SIG-M5 treated with dmso at 0.1 percent for 504 hours (cell line): ENCODE results near the gene GANAB.
A peak's percentile ranks its signal among the peaks of the same experiment; 100 is the strongest.
"Not testable (repeated sequence)": the region's sequence is repeated elsewhere in the genome, so short reads cannot be mapped to it uniquely, and the experiment has no call there.

ENCODE experiments used
- DNase-seq: peaks from one replicate; lab custom pipeline; 2025; ENCODE audit not compliant: unreplicated experiment; lab: John Stamatoyannopoulos, UW

Gene GANAB

GRCh38 chr11:62645946-62646824, at the start of gene GANAB:
Gene GANAB, minus strand, starts transcription at chr11:62646613. Its CDS starts 14 bp downstream, at chr11:62646599.
- DNase-seq, result peak; percentile 97

DNA sequence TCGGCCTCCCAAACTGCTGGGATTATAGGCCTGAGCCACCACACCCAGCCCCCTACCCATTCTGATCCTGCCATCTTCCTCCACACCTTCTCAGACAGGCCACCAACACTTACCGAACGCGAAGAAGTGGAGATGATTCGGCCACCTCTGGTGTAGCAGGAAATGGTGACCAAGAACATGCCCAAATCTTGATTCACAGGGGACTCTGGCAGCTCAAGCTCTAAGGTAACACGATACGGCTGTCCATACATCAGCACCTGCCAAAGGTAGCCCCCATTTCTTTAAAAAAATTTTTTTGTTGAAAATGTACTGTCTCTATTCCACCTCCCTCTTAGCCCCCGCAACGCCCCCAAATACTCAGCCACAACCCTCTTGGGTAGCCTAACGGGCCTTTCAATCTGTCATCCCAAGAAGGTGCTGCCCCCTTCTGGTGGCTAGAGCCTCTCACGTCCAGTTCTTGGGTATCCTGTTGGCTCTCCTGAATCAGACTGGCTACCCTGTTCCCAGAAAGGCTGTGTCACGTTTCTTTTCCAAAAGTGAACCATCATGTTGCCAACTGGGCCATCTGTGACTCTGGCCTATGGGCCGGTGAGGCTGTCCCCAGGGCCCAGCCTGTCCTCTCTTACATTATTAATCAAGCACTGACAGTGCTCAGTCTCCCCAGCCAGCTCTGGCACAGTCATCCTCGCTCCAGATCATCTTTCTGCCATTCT, 48.2 kb upstream of the GANAB start:
- peak; percentile 68 for DNase-seq

GRCh38 chr11:62693624-62694023, 47.2 kb upstream of the GANAB start:
- not testable (repeated sequence) for DNase-seq

DNA sequence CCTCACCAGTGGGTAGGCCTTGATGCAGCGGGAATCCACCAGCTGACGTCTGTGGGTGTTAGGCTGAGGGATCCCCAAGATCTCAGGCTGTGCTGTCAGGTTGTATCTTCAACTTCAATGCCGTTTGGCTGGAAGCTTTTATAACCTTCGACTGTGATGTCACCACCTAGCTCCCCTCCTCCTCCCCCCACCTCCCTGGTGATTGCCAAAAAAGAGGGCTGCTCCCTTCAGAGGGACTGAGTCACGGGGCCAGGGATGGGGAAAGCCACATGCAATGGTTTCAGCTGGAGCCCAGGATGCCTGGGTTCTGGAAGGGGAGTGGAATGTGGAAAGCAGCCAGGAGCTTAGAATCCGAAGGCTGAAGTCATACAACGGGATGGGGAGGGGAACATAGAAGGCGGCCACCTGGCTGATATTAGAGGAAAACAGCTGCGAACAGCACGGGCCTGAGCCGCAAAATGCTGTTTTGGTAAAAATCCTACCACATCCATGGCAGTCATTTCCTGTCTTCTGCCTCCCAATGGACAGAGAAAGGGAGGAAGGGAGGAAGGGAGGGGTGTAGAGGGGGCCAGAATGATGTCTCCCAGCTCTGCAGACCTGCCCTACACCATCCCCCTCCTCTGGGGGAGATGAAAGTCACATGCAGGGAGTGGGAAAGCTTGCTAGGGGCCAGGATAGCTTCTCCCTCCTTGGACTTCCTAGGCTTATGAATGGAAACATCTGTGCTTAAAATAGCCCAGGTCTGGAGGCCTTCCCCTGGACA, 43.2 kb upstream of the GANAB start, which contains the start of gene LRRN4CL:
Gene LRRN4CL (minus strand): TSS at position 110 of the 763 bp plus-strand sequence. CDS start 1,022 bp downstream, outside the sequence.
- no peak for DNase-seq

- DNase-seq, result no peak
Measured at GRCh38 chr11:62688491-62688890, 42.1 kb upstream of the GANAB start.

GRCh38 chr11:62687508-62688396, 41.3 kb upstream of the GANAB start:
- no peak for DNase-seq

GRCh38 chr11:62682518-62682917, 36.1 kb upstream of the GANAB start:
- DNase-seq, result no peak

GRCh38 chr11:62680825-62681240, 34.4 kb upstream of the GANAB start:
- DNase-seq, result peak; percentile 71

DNA sequence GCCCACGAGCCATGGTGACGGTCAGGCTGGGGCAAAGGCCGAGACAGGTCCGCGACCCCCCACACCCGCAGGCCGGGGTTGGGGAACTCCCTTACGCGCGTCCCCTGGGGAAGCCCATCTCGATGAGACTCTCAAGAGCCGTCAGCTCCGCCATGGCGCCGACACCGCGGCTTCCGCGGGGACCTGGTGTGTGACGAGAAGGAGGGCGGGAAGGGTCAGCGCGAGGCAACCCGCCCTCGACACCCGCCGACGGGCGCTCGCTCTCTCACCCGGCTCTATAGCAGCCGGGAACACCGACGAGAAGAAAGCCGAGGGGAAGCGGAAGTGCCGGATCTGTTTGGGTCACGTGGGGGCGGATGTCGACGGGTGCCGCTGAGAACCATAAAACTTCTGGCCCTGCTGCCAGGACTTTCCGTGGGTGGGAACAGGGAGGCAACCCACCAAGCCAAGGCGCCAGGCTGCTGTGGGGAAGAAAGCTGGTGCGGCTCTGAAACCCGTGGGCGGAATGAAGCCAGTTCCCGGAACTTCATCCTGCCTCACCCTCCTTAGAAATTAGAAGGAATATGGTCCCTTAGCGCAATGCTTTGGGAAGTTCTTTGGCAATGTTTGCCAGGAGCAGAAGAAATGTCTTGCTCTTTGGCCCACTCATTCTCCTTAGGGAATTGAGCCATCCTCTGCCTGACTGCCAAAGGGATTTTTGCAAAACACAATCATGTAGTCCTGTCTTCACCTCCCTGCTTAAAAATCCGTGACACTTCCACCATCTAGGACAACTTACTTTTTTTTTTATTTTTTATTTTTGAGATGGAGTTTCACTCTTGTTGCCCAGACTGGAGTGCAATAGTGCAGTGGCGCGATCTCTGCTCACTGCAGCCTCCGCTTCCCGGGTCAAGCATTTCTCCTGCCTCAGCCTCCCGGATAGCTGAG, 32.6 kb upstream of the GANAB start, which contains the start of gene UBXN1:
Gene UBXN1 (minus strand): TSS at position 304 of the 927 bp plus-strand sequence. CDS start 150 bp downstream, at position 154.
- peak; percentile 89 for DNase-seq

- DNase-seq, result no peak
Measured at GRCh38 chr11:62678433-62678769, 32.0 kb upstream of the GANAB start.

- DNase-seq, result no peak
Measured at GRCh38 chr11:62677714-62678113, 31.3 kb upstream of the GANAB start.

DNA sequence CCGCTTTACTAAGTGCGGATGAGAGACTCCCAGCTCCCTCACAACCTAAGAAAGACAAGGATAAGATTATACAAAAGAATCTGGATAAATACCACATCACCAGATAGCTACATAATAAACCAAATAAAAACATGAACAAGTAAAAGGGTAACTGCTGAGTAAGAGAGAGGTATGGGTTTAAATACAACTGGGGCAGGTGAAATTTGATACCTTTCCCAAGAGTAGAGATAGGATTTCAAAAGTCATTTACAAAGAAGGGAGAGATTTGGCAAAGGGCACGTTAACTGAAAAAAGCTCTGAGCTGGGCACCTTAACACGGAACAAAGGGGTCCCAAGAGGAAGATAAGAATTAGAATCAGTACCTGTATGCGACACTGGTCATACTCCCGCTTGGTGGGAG, 30.7 kb upstream of the GANAB start:
- DNase-seq, result no peak

GRCh38 chr11:62676698-62677097, 30.3 kb upstream of the GANAB start:
- DNase-seq, result no peak

DNA sequence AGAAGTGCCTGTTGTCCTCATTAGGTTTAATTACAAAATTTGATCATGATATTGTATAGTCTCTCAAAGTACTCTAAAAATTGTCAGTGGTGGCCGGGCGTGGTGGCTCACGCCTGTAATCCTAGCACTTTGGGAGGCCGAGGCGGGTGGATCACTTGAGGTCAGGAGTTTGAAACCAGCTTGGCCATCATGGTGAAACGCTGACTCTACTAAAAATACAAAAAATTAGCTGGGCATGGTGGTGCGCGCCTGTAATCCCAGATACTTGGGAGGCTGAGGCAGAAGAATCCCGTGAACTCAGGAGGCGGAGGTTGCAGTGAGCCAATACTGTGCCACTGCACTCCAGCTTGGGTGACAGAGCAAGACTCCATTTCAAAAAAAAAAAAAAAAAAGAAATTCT, 29.0 kb upstream of the GANAB start:
- DNase-seq, result not testable (repeated sequence)

GRCh38 chr11:62673196-62673525, 26.7 kb upstream of the GANAB start:
- no peak for DNase-seq

- DNase-seq, result peak; percentile 94
Measured at GRCh38 chr11:62671608-62672389, 25.4 kb upstream of the GANAB start, which contains the start of the genes LBHD1 and UQCC3. Gene LBHD1, minus strand, starts transcription at chr11:62672267. Its CDS starts 2,236 bp downstream, at chr11:62670031. Gene UQCC3, plus strand, starts transcription at chr11:62671673. Its CDS starts 73 bp downstream, at chr11:62671746.

DNA sequence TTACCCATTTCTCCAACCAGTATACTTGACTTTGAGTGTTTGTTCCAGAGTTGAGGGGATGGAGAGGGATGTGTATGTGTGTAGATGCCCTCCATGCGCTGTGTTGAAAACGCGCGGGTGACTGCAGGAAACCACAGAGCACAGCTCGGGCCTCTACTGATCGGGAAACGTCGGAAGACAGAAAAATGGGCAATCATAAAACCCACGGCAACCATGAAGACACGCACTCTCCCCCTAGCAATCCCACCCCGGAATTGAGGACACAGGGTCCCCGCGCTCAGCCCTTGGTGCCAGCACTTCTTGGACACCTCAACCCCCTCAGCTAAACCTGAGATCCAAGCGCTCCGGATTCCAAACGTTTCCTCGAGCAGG, 24.8 kb upstream of the GANAB start:
- DNase-seq, result peak; percentile 68

- no peak for DNase-seq
Measured at GRCh38 chr11:62669420-62670161, 23.2 kb upstream of the GANAB start.
